HG03103 (cell line): ENCODE measurements around the gene DLGAP4.

Source experiments
- ATAC-seq: cut with Tn5 transposase; IDR thresholded peaks from one replicate; pipeline ENCODE4 v1.9.1; 2021; ENCODE audit warnings: low read depth; ENCODE audit not compliant: unreplicated experiment

The DLGAP4 gene

GRCh38 chr20:36320261-36320897 lies 14.2 kb downstream of the DLGAP4 start:
- ATAC-seq: no peak

GRCh38 chr20:36320898-36321695 lies 15.0 kb downstream of the DLGAP4 start:
- ATAC-seq: no peak

GRCh38 chr20:36322131-36322530 lies 16.0 kb downstream of the DLGAP4 start:
- ATAC-seq: no peak

- ATAC-seq: no peak
Measured at GRCh38 chr20:36330091-36330490, 24.0 kb downstream of the DLGAP4 start.

GRCh38 chr20:36331209-36331608 lies 25.1 kb downstream of the DLGAP4 start:
- ATAC-seq: no peak

GRCh38 chr20:36333841-36334240 lies 27.7 kb downstream of the DLGAP4 start:
- ATAC-seq: no peak

GRCh38 chr20:36334281-36335205 lies 28.4 kb downstream of the DLGAP4 start:
- ATAC-seq: no peak

- no peak for ATAC-seq
Measured at GRCh38 chr20:36335206-36335870, 29.2 kb downstream of the DLGAP4 start.

- ATAC-seq: no peak
Measured at GRCh38 chr20:36336204-36336603, 30.1 kb downstream of the DLGAP4 start.

- ATAC-seq: no peak
Measured at GRCh38 chr20:36336954-36337704, 31.0 kb downstream of the DLGAP4 start.

- ATAC-seq: no peak
Measured at GRCh38 chr20:36337886-36338285, 31.7 kb downstream of the DLGAP4 start.

- ATAC-seq: no peak
Measured at GRCh38 chr20:36339646-36340592, 33.8 kb downstream of the DLGAP4 start.

GRCh38 chr20:36340593-36340990 lies 34.5 kb downstream of the DLGAP4 start:
- no peak for ATAC-seq

GRCh38 chr20:36341331-36342020 lies 35.3 kb downstream of the DLGAP4 start:
- no peak for ATAC-seq

- ATAC-seq: no peak
Measured at GRCh38 chr20:36342331-36343120, 36.4 kb downstream of the DLGAP4 start.

GRCh38 chr20:36343641-36344040 lies 37.5 kb downstream of the DLGAP4 start:
- no peak for ATAC-seq

GRCh38 chr20:36344517-36345132 lies 38.5 kb downstream of the DLGAP4 start:
- no peak for ATAC-seq
